HepG2 (cell line): Measurements from ENCODE around the gene AP1AR. TPM values are rescaled to one million over a fixed set of nuclear protein-coding genes. Genes with fewer than 3 reads are reported as not detected.

ENCODE experiments used
- ATAC-seq: fragments of 200-7000 bp; cut with Tn5 transposase; 3 replicates; pipeline ENCODE4 v1.9.1; 2020; ENCODE audit warnings: mild to moderate bottlenecking, moderate library complexity
- BruUV-seq: library from RNA; stranded (reverse); fragments of 400-500 nt; replicated peaks from 2 replicates; lab custom pipeline; 2021; lab: Mats Ljungman, UMichigan
- CTCF ChIA-PET: fragments of 300-600 bp; formaldehyde crosslinking; extraction: SDS; loops from one replicate; lab custom pipeline; 2021; ENCODE audit warnings: low total read pairs, inconsistent platforms, low intra/inter-chr PET ratio; lab: Yijun Ruan, JAX
- POLR2A ChIA-PET: fragments of 350-600 bp; sonication (Branson Sonifier 250); formaldehyde crosslinking; loops from one replicate; lab custom pipeline; 2020; ENCODE audit warnings: antibody characterized with exemption, inconsistent platforms; lab: Yijun Ruan, JAX
- DNase-seq: peaks from one replicate; pipeline ENCODE4 v3.0.0-alpha.2; 2015; ENCODE audit warnings: low spot score
- FAIRE-seq: peaks from 3 replicates; lab custom pipeline; 2011; peaks lifted over from hg19 to GRCh38; lab: Jason Lieb, UNC
- H2AFZ ChIP-seq: one replicate; pipeline ENCODE4 v1.6.1; 2011; ENCODE audit warnings: low read length, inconsistent platforms
- H3K27ac ChIP-seq: fragments of 300-600 bp; 3 replicates; pipeline ENCODE4 v1.8.0; 2011; ENCODE audit warnings: mixed run types, mild to moderate bottlenecking, mixed read lengths, low read length, inconsistent platforms; ENCODE audit not compliant: insufficient read depth; ENCODE audit errors: extremely low read length
- H3K27me3 ChIP-seq, 2 experiments: fragments of 200-600 bp in 1 of 2; 2 replicates in 1 of 2; 3 replicates in 1 of 2; pipeline versions ENCODE4 v1.6.0 to v1.8.0; 2011; ENCODE audit warnings: low read length in 2 of 2, mild to moderate bottlenecking in 2 of 2, moderate library complexity in 2 of 2, inconsistent platforms in 1 of 2; ENCODE audit not compliant: insufficient read depth in 2 of 2, control insufficient read depth in 1 of 2
- H3K36me3 ChIP-seq, 2 experiments: fragments of 200-600 bp in 1 of 2; replicated peaks in 1 of 2; 2 replicates in 1 of 2; 3 replicates in 1 of 2; pipeline versions ENCODE4 v1.5.1 to v1.8.0; 2011; ENCODE audit warnings: low read length in 2 of 2, inconsistent platforms in 1 of 2; ENCODE audit not compliant: insufficient read depth in 2 of 2, control insufficient read depth in 1 of 2
- H3K4me1 ChIP-seq: 2 replicates; pipeline ENCODE4 v1.5.1; 2012; ENCODE audit warnings: low read length, inconsistent platforms; ENCODE audit not compliant: insufficient read depth
- H3K4me2 ChIP-seq: 2 replicates; pipeline ENCODE4 v1.6.0; 2011; ENCODE audit warnings: low read depth, low read length, inconsistent platforms
- H3K4me3 ChIP-seq, 3 experiments: fragments of 200-600 bp in 1 of 3; sonication (generic), shearing (Covaris generic) in 1 of 3; replicated peaks in 1 of 3; 2 replicates each; pipeline ENCODE4 v1.5.1; 2011 to 2016; ENCODE audit warnings: low read length in 3 of 3, inconsistent platforms in 2 of 3, low read depth in 2 of 3, mild to moderate bottlenecking in 2 of 3, control low read depth in 1 of 3, mixed read lengths in 1 of 3; ENCODE audit not compliant: insufficient read depth in 1 of 3
- H3K79me2 ChIP-seq: one replicate; pipeline ENCODE4 v1.6.1; 2011; ENCODE audit warnings: low read length, inconsistent platforms; ENCODE audit not compliant: insufficient read depth
- H3K9ac ChIP-seq: 2 replicates; pipeline ENCODE4 v1.6.0; 2011; ENCODE audit warnings: mild to moderate bottlenecking, low read depth, low read length, inconsistent platforms; ENCODE audit not compliant: insufficient read depth
- H3K9me3 ChIP-seq: 2 replicates; pipeline ENCODE4 v1.5.1; 2012; ENCODE audit warnings: mild to moderate bottlenecking, low read length
- H4K20me1 ChIP-seq: 2 replicates; pipeline ENCODE4 v1.6.0; 2011; ENCODE audit warnings: inconsistent platforms, mild to moderate bottlenecking, low read length, moderate library complexity; ENCODE audit not compliant: insufficient read depth
- DNMT1 ChIP-seq: sonication (generic); formaldehyde crosslinking; IDR thresholded peaks from 2 replicates; pipeline ENCODE4 v1.5.1; 2020; ENCODE audit warnings: mild to moderate bottlenecking, missing genetic modification reagents
- POLR2G ChIP-seq: fragments of 200-400 bp; formaldehyde crosslinking; IDR thresholded peaks from 2 replicates; pipeline ENCODE4 v1.6.1; 2018; ENCODE audit warnings: mild to moderate bottlenecking, low read depth, low read length, moderate library complexity
- SMARCC2 ChIP-seq: fragments of 450-650 bp; IDR thresholded peaks from 2 replicates; pipeline ENCODE4 v1.6.1; 2017; ENCODE audit warnings: antibody characterized with exemption, mild to moderate bottlenecking
- UBTF ChIP-seq: sonication (generic); formaldehyde crosslinking; IDR thresholded peaks from 2 replicates; pipeline ENCODE4 v1.4.0; 2020; ENCODE audit warnings: mild to moderate bottlenecking, missing genetic modification reagents
- ZFY ChIP-seq: sonication (generic); formaldehyde crosslinking; IDR thresholded peaks from 2 replicates; pipeline ENCODE4 v1.4.0; 2020; ENCODE audit warnings: missing genetic modification reagents
- ZHX2 ChIP-seq, 2 experiments: sonication (generic) in 1 of 2; formaldehyde crosslinking in 1 of 2; IDR thresholded peaks; 2 replicates each; pipeline versions ENCODE4 v1.6.1 to v1.9.0; 2014 to 2022; ENCODE audit warnings: antibody characterized with exemption in 1 of 2, borderline replicate concordance in 1 of 2, inconsistent platforms in 1 of 2, low read depth in 1 of 2, missing genetic modification reagents in 1 of 2
- ZNF33B ChIP-seq: sonication (generic); formaldehyde crosslinking; IDR thresholded peaks from 2 replicates; pipeline ENCODE4 v1.5.1; 2020; ENCODE audit warnings: mild to moderate bottlenecking, missing genetic modification reagents
- WGBS: methylation state at CpG from one replicate; pipeline ENCODE4 v1.1.6; 2017; ENCODE audit warnings: low lambda C conversion rate; 5-methylcytosine and 5-hydroxymethylcytosine counted together
- in situ Hi-C: cut with HindIII; loops from 2 replicates; pipeline ENCODE4 v1.10.0; 2017; ENCODE audit warnings: low pct_unique_long_range_greater_than_20kb; ENCODE audit not compliant: extremely low pct_ligation_motif_present
- intact Hi-C: fragments of 100-400 bp; cut with micrococcal nuclease; formaldehyde crosslinking; loops from one replicate; pipeline ENCODE4 v1.10.0; 2022; ENCODE audit not compliant: unreplicated experiment
- polyA plus RNA-seq, 8 experiments: library from polyadenylated mRNA; depleted of rRNA in 3 of 8; stranded (reverse) in 7 of 8; unstranded in 1 of 8; fragments of >200 nt; fragmentation: Illumina TruSeq in 4 of 8; extraction: Trizol in 4 of 8; gene quantifications; 2 replicates each; pipeline versions ENCODE4 v1.2.1 to v1.2.3, GENCODE V29; 2011 to 2016; ENCODE audit warnings: low read depth in 4 of 8, missing spikeins in 1 of 8, mixed read lengths in 1 of 8; ENCODE audit not compliant: insufficient read depth in 1 of 8
- total RNA-seq, 5 experiments: library from RNA; depleted of rRNA; stranded (reverse); fragments of >200 nt; fragmentation: Illumina TruSeq; extraction: Trizol; gene quantifications; 2 replicates each; pipeline ENCODE4 v1.2.3, GENCODE V29; 2016; ENCODE audit warnings: low read depth in 1 of 5
- TF ChIP-seq, protein P1 (sequence below): sonication (generic); formaldehyde crosslinking; IDR thresholded peaks from 2 replicates; pipeline ENCODE4 v1.4.0; 2020; ENCODE audit warnings: missing genetic modification reagents
- TF ChIP-seq, protein P2 (sequence below): IDR thresholded peaks from 2 replicates; pipeline ENCODE4 v1.6.1; 2016; ENCODE audit warnings: missing compliant biosample characterization, missing genetic modification reagents, borderline replicate concordance

AP1AR gene
- total and polyA plus RNA-seq, 2 of the 13 experiments (the other 11 are each of a cell fraction or from before 2014, with no cell fraction given), result 24.9 to 39.9 TPM

DNA sequence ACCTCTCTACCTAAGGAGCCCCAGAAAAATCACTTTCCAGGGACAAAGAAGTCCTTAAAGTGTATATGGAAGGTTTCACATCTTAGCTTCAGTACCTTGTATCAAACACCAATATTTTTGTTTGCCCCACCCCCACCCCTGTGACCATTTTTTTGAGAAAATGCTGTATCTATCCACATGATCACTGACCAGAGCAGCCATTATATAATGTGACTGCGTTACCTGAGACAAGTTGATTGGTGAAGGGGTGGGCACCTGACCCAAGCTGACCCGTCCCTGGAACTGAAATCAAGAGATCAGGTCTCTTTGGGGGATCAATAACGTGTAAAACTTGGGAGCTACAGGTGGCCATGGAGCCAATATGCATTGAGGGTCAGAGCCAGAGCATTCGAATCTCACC, 43.4 kb downstream of the AP1AR start:
- H3K4me2 ChIP-seq, result no peak overlapping the region
- no peak for TF ChIP-seq ZNF33B (CRISPR knock-in tag)
- no peak for TF ChIP-seq POLR2G
- no peak for TF ChIP-seq UBTF (CRISPR knock-in tag)
- TF ChIP-seq, protein P1, sequence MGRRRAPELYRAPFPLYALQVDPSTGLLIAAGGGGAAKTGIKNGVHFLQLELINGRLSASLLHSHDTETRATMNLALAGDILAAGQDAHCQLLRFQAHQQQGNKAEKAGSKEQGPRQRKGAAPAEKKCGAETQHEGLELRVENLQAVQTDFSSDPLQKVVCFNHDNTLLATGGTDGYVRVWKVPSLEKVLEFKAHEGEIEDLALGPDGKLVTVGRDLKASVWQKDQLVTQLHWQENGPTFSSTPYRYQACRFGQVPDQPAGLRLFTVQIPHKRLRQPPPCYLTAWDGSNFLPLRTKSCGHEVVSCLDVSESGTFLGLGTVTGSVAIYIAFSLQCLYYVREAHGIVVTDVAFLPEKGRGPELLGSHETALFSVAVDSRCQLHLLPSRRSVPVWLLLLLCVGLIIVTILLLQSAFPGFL, result no peak
- no peak for TF ChIP-seq DNMT1 (CRISPR knock-in tag)
- TF ChIP-seq, protein P2, sequence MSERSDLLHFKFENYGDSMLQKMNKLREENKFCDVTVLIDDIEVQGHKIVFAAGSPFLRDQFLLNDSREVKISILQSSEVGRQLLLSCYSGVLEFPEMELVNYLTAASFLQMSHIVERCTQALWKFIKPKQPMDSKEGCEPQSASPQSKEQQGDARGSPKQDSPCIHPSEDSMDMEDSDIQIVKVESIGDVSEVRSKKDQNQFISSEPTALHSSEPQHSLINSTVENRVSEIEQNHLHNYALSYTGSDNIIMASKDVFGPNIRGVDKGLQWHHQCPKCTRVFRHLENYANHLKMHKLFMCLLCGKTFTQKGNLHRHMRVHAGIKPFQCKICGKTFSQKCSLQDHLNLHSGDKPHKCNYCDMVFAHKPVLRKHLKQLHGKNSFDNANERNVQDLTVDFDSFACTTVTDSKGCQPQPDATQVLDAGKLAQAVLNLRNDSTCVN (CRISPR knock-in tag), result no peak
- no peak for TF ChIP-seq SMARCC2
- TF ChIP-seq ZHX2 (IDR thresholded peaks at IDR 0.05; ENCODE audit: low read depth), result no peak
- TF ChIP-seq ZHX2 (CRISPR knock-in tag; IDR thresholded peaks at IDR 0.05; ENCODE audit: borderline replicate concordance), result no peak
- TF ChIP-seq ZFY (CRISPR knock-in tag), result no peak
- TF ChIP-seq, all 625 proteins: peak for 0
- Histone ChIP-seq H3K79me2 (no peaks in the 10 kb centered on the region), H2AFZ (no peak overlapping the region), H3K4me3 (no peak overlapping the region), H3K27me3 (no peaks in the 10 kb centered on the region), H4K20me1 (no peaks in the 10 kb centered on the region), H3K9me3 (no peaks in the 10 kb centered on the region), H3K4me1 (peaks cover 11% of the 10 kb centered on the region), H3K36me3 (peaks cover 0 to 6% of the 10 kb centered on the region in 2 experiments; a peak in 1 of 5 replicates), H3K27ac (no peak overlapping the region), H3K9ac (no peak overlapping the region)
- WGBS, result 98% methylated on average over 4 of the region's 4 CpGs
- intact Hi-C loops (no loop called here), in situ Hi-C loops (no loop called here)
- FAIRE-seq, result no peak
- no TSS peak for BruUV-seq
- CTCF ChIA-PET, result no interaction called here
- POLR2A ChIA-PET, result no interaction called here
- no peak for ATAC-seq
- DNase-seq, result no peak
